ENCODE measurements around the gene HHAT. TPM values are rescaled to one million over a fixed set of nuclear protein-coding genes. Genes with fewer than 3 reads are reported as not detected.

HHAT gene
- total RNA-seq, 2 donors from 2014 or later, result 1.6 to 2.0 TPM

GRCh38 chr1:210445931-210446330, 117.2 kb downstream of the HHAT start:
- Histone ChIP-seq H3K9me3 (no peaks in the 10 kb centered on the region), H3K4me1 (no peaks in the 10 kb centered on the region), H3K27ac (no peak overlapping the region), H3K36me3 (no peaks in the 10 kb centered on the region), H3K27me3 (no peaks in the 10 kb centered on the region), H3K4me3 (no peak overlapping the region)
- TF ChIP-seq CTCF (IDR thresholded peaks at IDR 0.05), result no peak
- DNase-seq (ENCODE audit: low spot score), result no peak

GRCh38 chr1:210446479-210446878, 117.8 kb downstream of the HHAT start:
- Histone ChIP-seq H3K4me1 (no peaks in the 10 kb centered on the region), H3K27ac (no peak overlapping the region), H3K36me3 (no peaks in the 10 kb centered on the region), H3K27me3 (no peaks in the 10 kb centered on the region), H3K9me3 (no peaks in the 10 kb centered on the region), H3K4me3 (no peak overlapping the region)
- TF ChIP-seq CTCF (IDR thresholded peaks at IDR 0.05), result no peak
- DNase-seq (ENCODE audit: low spot score), result no peak

- Histone ChIP-seq H3K27ac (no peak overlapping the region), H3K9me3 (no peaks in the 10 kb centered on the region), H3K4me3 (no peak overlapping the region), H3K36me3 (no peaks in the 10 kb centered on the region), H3K4me1 (no peaks in the 10 kb centered on the region), H3K27me3 (no peaks in the 10 kb centered on the region)
- no peak for TF ChIP-seq CTCF (IDR thresholded peaks at IDR 0.05)
- DNase-seq (ENCODE audit: low spot score), result no peak
Measured at GRCh38 chr1:210447456-210448057, 118.9 kb downstream of the HHAT start.

- H3K36me3 ChIP-seq, result no peaks in the 10 kb centered on the region
- no peak overlapping the region for H3K4me3 ChIP-seq
- no peak overlapping the region for H3K27ac ChIP-seq
- no peaks in the 10 kb centered on the region for H3K9me3 ChIP-seq
- no peak for DNase-seq (ENCODE audit: low spot score)
- no peaks in the 10 kb centered on the region for H3K27me3 ChIP-seq
- peak; percentile 27 to 67 for TF ChIP-seq CTCF (IDR thresholded peaks at IDR 0.05)
- no peaks in the 10 kb centered on the region for H3K4me1 ChIP-seq
Measured at GRCh38 chr1:210448297-210448892, 119.7 kb downstream of the HHAT start.

GRCh38 chr1:210455840-210456603, 127.3 kb downstream of the HHAT start:
- Histone ChIP-seq H3K27me3 (no peaks in the 10 kb centered on the region), H3K9me3 (no peaks in the 10 kb centered on the region), H3K4me3 (no peak overlapping the region), H3K36me3 (no peaks in the 10 kb centered on the region), H3K4me1 (no peaks in the 10 kb centered on the region), H3K27ac (no peak overlapping the region)
- TF ChIP-seq CTCF (IDR thresholded peaks at IDR 0.05), result no peak
- no peak for DNase-seq (ENCODE audit: low spot score)

Data from right atrium auricular region (tissue), 2 donors.